ENCODE results near the gene ONECUT1.

- no peak for TF ChIP-seq CTCF (IDR thresholded peaks at IDR 0.05)
- TF ChIP-seq POLR2A (IDR thresholded peaks at IDR 0.05), result no peak
These were observed 18.9 kb upstream of the ONECUT1 start for GRCh38 chr15:52808996-52809395.
